ENCODE results near the gene SLC26A11.
A peak's percentile ranks its signal among the peaks of the same experiment; 100 is the strongest.

Gene SLC26A11

DNA sequence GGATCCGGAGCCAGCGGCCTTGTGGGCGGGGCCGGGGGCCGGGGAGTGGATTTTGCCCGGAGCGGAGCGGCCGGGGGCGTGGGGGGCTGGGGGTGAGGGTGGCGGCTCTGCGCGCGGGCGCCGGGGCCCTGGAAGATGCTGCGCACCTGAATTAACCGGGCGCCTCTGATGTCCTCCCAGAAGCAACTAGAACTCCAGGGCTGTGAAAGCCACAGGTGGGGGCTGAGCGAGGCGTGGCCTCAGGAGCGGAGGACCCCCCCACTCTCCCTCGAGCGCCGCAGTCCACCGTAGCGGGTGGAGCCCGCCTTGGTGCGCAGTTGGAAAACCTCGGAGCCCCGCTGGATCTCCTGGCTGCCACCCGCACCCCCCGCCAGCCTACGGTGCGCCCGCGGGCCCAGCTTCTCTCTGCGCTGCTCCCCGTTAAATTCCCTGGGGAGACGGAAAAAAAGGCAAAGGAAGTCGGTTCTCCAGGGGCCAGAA is 549 bp downstream of the SLC26A11 start:
- TF ChIP-seq SP1 (IDR thresholded peaks at IDR 0.05) (no peak), ELF4 (IDR thresholded peaks at IDR 0.05) (no peak), LEF1 (IDR thresholded peaks at IDR 0.05; ENCODE audit: borderline replicate concordance) (no peak), ZNF384 (IDR thresholded peaks at IDR 0.05) (no peak), ARNT (IDR thresholded peaks at IDR 0.05) (no peak), BHLHE40 (IDR thresholded peaks at IDR 0.05; ENCODE audit: borderline replicate concordance) (no peak), HDGF (IDR thresholded peaks at IDR 0.05; ENCODE audit: borderline replicate concordance) (no peak), FOXA1 (IDR thresholded peaks at IDR 0.05) (no peak), NFRKB (IDR thresholded peaks at IDR 0.05) (no peak), PKNOX1 (IDR thresholded peaks at IDR 0.05) (no peak), CTBP1 (IDR thresholded peaks at IDR 0.05; ENCODE audit: borderline replicate concordance) (no peak), TARDBP (IDR thresholded peaks at IDR 0.05) (no peak), FOXK2 (IDR thresholded peaks at IDR 0.05) (no peak), FOXM1 (IDR thresholded peaks at IDR 0.05; ENCODE audit: borderline replicate concordance) (no peak), SUZ12 (IDR thresholded peaks at IDR 0.05) (no peak), L3MBTL2 (conservative IDR thresholded peaks at IDR 0.05) (no peak)
- CTCF ChIA-PET: no interaction called here
- DNase-seq (ENCODE audit: extremely low spot score): peak; percentile 57

GRCh38 chr17:80221351-80222105 is 1.3 kb downstream of the SLC26A11 start:
- ChIA-PET POLR2A (interaction anchor here (1.4 kb wide), 1 partner anchor 73 kb away, joined by 4 read pairs; no protein-coding TSS in a partner anchor), CTCF (no interaction called here)
- TF ChIP-seq TARDBP (IDR thresholded peaks at IDR 0.05) (no peak), LEF1 (IDR thresholded peaks at IDR 0.05; ENCODE audit: borderline replicate concordance) (no peak), ELF4 (IDR thresholded peaks at IDR 0.05) (no peak), BHLHE40 (IDR thresholded peaks at IDR 0.05; ENCODE audit: borderline replicate concordance) (no peak), PKNOX1 (IDR thresholded peaks at IDR 0.05) (no peak), CTBP1 (IDR thresholded peaks at IDR 0.05; ENCODE audit: borderline replicate concordance) (no peak), HDGF (IDR thresholded peaks at IDR 0.05; ENCODE audit: borderline replicate concordance) (no peak), L3MBTL2 (conservative IDR thresholded peaks at IDR 0.05) (no peak), FOXA1 (IDR thresholded peaks at IDR 0.05) (no peak), ARNT (IDR thresholded peaks at IDR 0.05) (no peak), FOXM1 (IDR thresholded peaks at IDR 0.05; ENCODE audit: borderline replicate concordance) (no peak), NFRKB (IDR thresholded peaks at IDR 0.05) (no peak), SUZ12 (IDR thresholded peaks at IDR 0.05) (no peak), FOXK2 (IDR thresholded peaks at IDR 0.05) (no peak), SP1 (IDR thresholded peaks at IDR 0.05) (no peak), ZNF384 (IDR thresholded peaks at IDR 0.05) (no peak)
- no peak for DNase-seq (ENCODE audit: extremely low spot score)

More for the DNA sequence above, 549 bp downstream of the SLC26A11 start:
- POLR2A ChIA-PET: interaction anchor here (0.8 to 1.4 kb wide), 7 partner anchors 9 to 119 kb away, joined by 3 to 6 read pairs (median 4); partner anchors contain the start of gene GAA

- ChIA-PET CTCF (no interaction called here), POLR2A (no interaction called here)
- TF ChIP-seq BHLHE40 (IDR thresholded peaks at IDR 0.05; ENCODE audit: borderline replicate concordance): no peak
- TF ChIP-seq FOXM1 (IDR thresholded peaks at IDR 0.05; ENCODE audit: borderline replicate concordance): no peak
- no peak for TF ChIP-seq PKNOX1 (IDR thresholded peaks at IDR 0.05)
- TF ChIP-seq FOXA1 (IDR thresholded peaks at IDR 0.05): no peak
- no peak for TF ChIP-seq LEF1 (IDR thresholded peaks at IDR 0.05; ENCODE audit: borderline replicate concordance)
- no peak for TF ChIP-seq L3MBTL2 (conservative IDR thresholded peaks at IDR 0.05)
- no peak for TF ChIP-seq CTBP1 (IDR thresholded peaks at IDR 0.05; ENCODE audit: borderline replicate concordance)
- no peak for TF ChIP-seq ARNT (IDR thresholded peaks at IDR 0.05)
- TF ChIP-seq TARDBP (IDR thresholded peaks at IDR 0.05): no peak
- no peak for TF ChIP-seq FOXK2 (IDR thresholded peaks at IDR 0.05)
- TF ChIP-seq HDGF (IDR thresholded peaks at IDR 0.05; ENCODE audit: borderline replicate concordance): no peak
- no peak for TF ChIP-seq ELF4 (IDR thresholded peaks at IDR 0.05)
- TF ChIP-seq NFRKB (IDR thresholded peaks at IDR 0.05): no peak
- TF ChIP-seq SP1 (IDR thresholded peaks at IDR 0.05): no peak
- no peak for TF ChIP-seq SUZ12 (IDR thresholded peaks at IDR 0.05)
- TF ChIP-seq ZNF384 (IDR thresholded peaks at IDR 0.05): no peak
- DNase-seq (ENCODE audit: extremely low spot score): no peak
Measured at GRCh38 chr17:80222376-80223141, 2.3 kb downstream of the SLC26A11 start.

- POLR2A ChIA-PET: no interaction called here
- TF ChIP-seq LEF1 (IDR thresholded peaks at IDR 0.05; ENCODE audit: borderline replicate concordance): no peak
- no peak for TF ChIP-seq L3MBTL2 (conservative IDR thresholded peaks at IDR 0.05)
- no peak for TF ChIP-seq HDGF (IDR thresholded peaks at IDR 0.05; ENCODE audit: borderline replicate concordance)
- no peak for TF ChIP-seq CTBP1 (IDR thresholded peaks at IDR 0.05; ENCODE audit: borderline replicate concordance)
- DNase-seq (ENCODE audit: extremely low spot score): no peak
- CTCF ChIA-PET: no interaction called here
Measured at GRCh38 chr17:80223142-80223815, 3.1 kb downstream of the SLC26A11 start.

Data from HEK293T (cell line).